NCI-H1417 treated with DMSO at 0.1 percent for 48 hours (cell line): ENCODE results near the gene SLC16A6.
A peak's percentile ranks its signal among the peaks of the same experiment; 100 is the strongest.
"Not testable (repeated sequence)": the region's sequence is repeated elsewhere in the genome, so short reads cannot be mapped to it uniquely, and the experiment has no call there.

Experiments used
- DNase-seq: peaks from one replicate; lab custom pipeline; 2025; lab: John Stamatoyannopoulos, UW

SLC16A6 gene

GRCh38 chr17:68310152-68310551 is 19.2 kb upstream of the SLC16A6 start:
- no peak for DNase-seq

- DNase-seq: not testable (repeated sequence)
These were observed 18.2 kb upstream of the SLC16A6 start for GRCh38 chr17:68309066-68309670.

- not testable (repeated sequence) for DNase-seq
These were observed 17.6 kb upstream of the SLC16A6 start for GRCh38 chr17:68308486-68308885.

GRCh38 chr17:68307443-68307842 is 16.5 kb upstream of the SLC16A6 start:
- DNase-seq: no peak

- no peak for DNase-seq
These were observed 15.9 kb upstream of the SLC16A6 start for GRCh38 chr17:68306819-68307218.

GRCh38 chr17:68305142-68305541 is 14.2 kb upstream of the SLC16A6 start:
- no peak for DNase-seq

GRCh38 chr17:68304706-68305105 is 13.8 kb upstream of the SLC16A6 start:
- DNase-seq: no peak

- DNase-seq: no peak
These were observed 11.7 kb upstream of the SLC16A6 start for GRCh38 chr17:68302666-68303065.

- DNase-seq: no peak
These were observed 11.2 kb upstream of the SLC16A6 start for GRCh38 chr17:68302066-68302564.

- peak; percentile 38 for DNase-seq
These were observed 10.6 kb upstream of the SLC16A6 start for GRCh38 chr17:68301438-68301959.

- DNase-seq: no peak
These were observed 8.9 kb upstream of the SLC16A6 start for GRCh38 chr17:68299817-68300216.

GRCh38 chr17:68298601-68299000 is 7.7 kb upstream of the SLC16A6 start:
- no peak for DNase-seq

- DNase-seq: no peak
These were observed 6.3 kb upstream of the SLC16A6 start for GRCh38 chr17:68297195-68297594.

- DNase-seq: no peak
These were observed 5.6 kb upstream of the SLC16A6 start for GRCh38 chr17:68296217-68297191.

- DNase-seq: no peak
These were observed 4.2 kb upstream of the SLC16A6 start for GRCh38 chr17:68295086-68295485.

- DNase-seq: no peak
These were observed 3.7 kb upstream of the SLC16A6 start for GRCh38 chr17:68294617-68295016.

GRCh38 chr17:68294196-68294555 is 3.2 kb upstream of the SLC16A6 start:
- DNase-seq: no peak

GRCh38 chr17:68293490-68294195 is 2.7 kb upstream of the SLC16A6 start:
- no peak for DNase-seq

GRCh38 chr17:68292689-68293040 is 1.7 kb upstream of the SLC16A6 start:
- DNase-seq: no peak

- DNase-seq: no peak
These were observed 1.1 kb upstream of the SLC16A6 start for GRCh38 chr17:68291836-68292688.

- no peak for DNase-seq
These were observed 516 bp downstream of the SLC16A6 start for GRCh38 chr17:68290268-68290954.
